Panc1 (cell line): ENCODE results near the gene ATG2B. TPM values are rescaled to one million over a fixed set of nuclear protein-coding genes. Genes with fewer than 3 reads are reported as not detected.
"Not testable (repeated sequence)": the region's sequence is repeated elsewhere in the genome, so short reads cannot be mapped to it uniquely, and the experiment has no call there.

Source experiments
- ATAC-seq: fragments of 200-7000 bp; cut with Tn5 transposase; 2 replicates; pipeline ENCODE4 v1.9.1; 2020; ENCODE audit warnings: mild to moderate bottlenecking, moderate library complexity
- BruUV-seq: library from RNA; stranded (reverse); fragments of 400-500 nt; replicated peaks from 2 replicates; lab custom pipeline; 2021; lab: Mats Ljungman, UMichigan
- CTCF ChIA-PET: fragments of 300-600 bp; sonication (Branson Sonifier 250); formaldehyde crosslinking; loops from one replicate; lab custom pipeline; 2022; ENCODE audit warnings: antibody characterized with exemption; lab: Charles Lee
- POLR2A ChIA-PET: fragments of 300-600 bp; sonication (Branson Sonifier 250); formaldehyde crosslinking; loops from one replicate; lab custom pipeline; 2022; ENCODE audit warnings: antibody characterized with exemption; lab: Charles Lee
- DNase-seq: peaks from one replicate; pipeline ENCODE4 v3.0.0-alpha.2; 2010; ENCODE audit warnings: low read depth, low spot score
- H3K27ac ChIP-seq: 2 replicates; pipeline ENCODE4 v1.5.1; 2011; ENCODE audit warnings: mild to moderate bottlenecking, low read length, inconsistent platforms
- H3K27me3 ChIP-seq: fragments of 200-500 bp; sonication (Bioruptor generic); 2 replicates; pipeline ENCODE4 v1.6.0; 2014; ENCODE audit warnings: low read length, inconsistent platforms; ENCODE audit not compliant: control insufficient read depth, insufficient read depth
- H3K36me3 ChIP-seq: fragments of 200-500 bp; sonication (Bioruptor generic); 2 replicates; pipeline ENCODE4 v1.5.1; 2014; ENCODE audit warnings: inconsistent platforms, mild to moderate bottlenecking, low read length, moderate library complexity; ENCODE audit not compliant: control insufficient read depth, insufficient read depth
- H3K4me1 ChIP-seq: 2 replicates; pipeline ENCODE4 v1.5.1; 2011; ENCODE audit warnings: inconsistent platforms, mild to moderate bottlenecking, low read length, moderate library complexity; ENCODE audit not compliant: control insufficient read depth, insufficient read depth
- H3K4me3 ChIP-seq, 2 experiments: 2 replicates each; pipeline ENCODE4 v1.5.1; 2011 to 2012; ENCODE audit warnings: low read depth in 2 of 2, low read length in 2 of 2, mild to moderate bottlenecking in 2 of 2, inconsistent platforms in 1 of 2, moderate library complexity in 1 of 2
- H3K9me3 ChIP-seq: fragments of 200-500 bp; sonication (Bioruptor generic); 2 replicates; pipeline ENCODE4 v1.5.1; 2014; ENCODE audit warnings: low read depth, mild to moderate bottlenecking, inconsistent platforms, low read length, moderate library complexity; ENCODE audit not compliant: control insufficient read depth, insufficient read depth
- POLR2AphosphoS5 ChIP-seq: IDR thresholded peaks from 2 replicates; pipeline ENCODE4 v1.6.1; 2012; ENCODE audit warnings: mild to moderate bottlenecking, low read depth, low read length, moderate library complexity
- SIN3A ChIP-seq: IDR thresholded peaks from 2 replicates; pipeline ENCODE4 v1.6.1; 2012; ENCODE audit warnings: low read depth, mild to moderate bottlenecking, low read length, moderate library complexity, borderline replicate concordance; ENCODE audit not compliant: insufficient read depth
- TCF7L2 ChIP-seq: IDR thresholded peaks from 2 replicates; pipeline ENCODE4 v1.6.1; 2011; ENCODE audit warnings: mild to moderate bottlenecking, low read depth, low read length, inconsistent platforms
- in situ Hi-C: cut with HindIII; loops from 2 replicates; pipeline ENCODE4 v1.10.0; 2016; ENCODE audit warnings: low sequenced_read_pairs, low pct_unique_long_range_greater_than_20kb
- intact Hi-C: fragments of 100-400 bp; cut with micrococcal nuclease; formaldehyde crosslinking; loops from one replicate; pipeline ENCODE4 v1.10.0; 2022; ENCODE audit not compliant: unreplicated experiment
- total RNA-seq: library from RNA; stranded (reverse); gene quantifications from one replicate; pipeline ENCODE4 v1.2.1, GENCODE V29; 2021; ENCODE audit not compliant: unreplicated experiment
- TF ChIP-seq, protein P1 (sequence below): fragments of 450-650 bp; IDR thresholded peaks from 2 replicates; pipeline ENCODE4 v1.5.1; 2017; ENCODE audit warnings: mild to moderate bottlenecking
- TF ChIP-seq, protein P2 (sequence below), 2 experiments: IDR thresholded peaks; 2 replicates each; pipeline ENCODE4 v1.6.1; 2011 to 2012; ENCODE audit warnings: low read depth in 2 of 2, control low read depth in 1 of 2, low read length in 1 of 2, mild to moderate bottlenecking in 1 of 2, moderate library complexity in 1 of 2; ENCODE audit not compliant: insufficient read depth in 1 of 2

The ATG2B gene
- total RNA-seq, 1 experiment from 2014 or later = 2.6 TPM

DNA sequence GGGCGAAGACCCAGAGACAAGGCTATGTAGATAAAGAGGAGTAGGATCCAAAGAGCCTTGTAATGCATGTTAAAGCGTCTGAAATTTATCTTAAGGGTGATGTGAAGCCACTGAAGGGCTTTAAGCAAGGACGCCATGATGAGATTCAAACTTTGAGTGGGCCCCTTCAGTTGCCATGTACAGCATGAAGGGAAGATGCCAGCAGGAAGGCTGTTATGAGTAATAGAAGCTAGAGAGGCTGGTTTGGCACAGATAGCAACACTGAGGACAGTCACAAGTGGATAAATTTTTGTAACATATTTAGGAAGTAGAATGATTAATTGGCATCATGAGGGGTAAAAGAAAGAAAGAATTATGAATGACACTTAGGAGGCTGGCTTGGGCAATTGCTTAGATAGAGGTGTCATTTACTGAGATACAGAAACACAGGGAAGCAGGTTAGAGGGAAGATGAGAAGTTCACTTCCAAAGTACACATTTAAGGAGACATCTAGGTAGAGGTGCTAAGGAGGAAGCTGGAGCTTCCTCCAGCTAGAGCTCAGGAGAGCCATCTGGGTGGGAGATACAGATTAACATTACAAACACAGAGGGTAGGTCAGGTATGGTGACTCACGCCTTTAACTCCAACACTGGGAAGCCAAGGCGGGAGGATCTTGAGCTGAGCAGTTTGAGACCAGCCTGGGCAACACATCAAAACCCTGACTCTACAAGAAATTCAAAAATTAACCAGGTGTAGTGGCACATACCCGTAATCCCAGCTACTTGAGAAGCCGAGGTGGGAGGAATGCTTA is 13.7 kb downstream of the ATG2B start:
- Histone ChIP-seq H3K27me3 (no peaks in the 10 kb centered on the region), H3K27ac (no peak overlapping the region), H3K4me1 (no peaks in the 10 kb centered on the region), H3K9me3 (no peaks in the 10 kb centered on the region), H3K36me3 (no peaks in the 10 kb centered on the region), H3K4me3 (no peak overlapping the region)
- TF ChIP-seq, protein P1, sequence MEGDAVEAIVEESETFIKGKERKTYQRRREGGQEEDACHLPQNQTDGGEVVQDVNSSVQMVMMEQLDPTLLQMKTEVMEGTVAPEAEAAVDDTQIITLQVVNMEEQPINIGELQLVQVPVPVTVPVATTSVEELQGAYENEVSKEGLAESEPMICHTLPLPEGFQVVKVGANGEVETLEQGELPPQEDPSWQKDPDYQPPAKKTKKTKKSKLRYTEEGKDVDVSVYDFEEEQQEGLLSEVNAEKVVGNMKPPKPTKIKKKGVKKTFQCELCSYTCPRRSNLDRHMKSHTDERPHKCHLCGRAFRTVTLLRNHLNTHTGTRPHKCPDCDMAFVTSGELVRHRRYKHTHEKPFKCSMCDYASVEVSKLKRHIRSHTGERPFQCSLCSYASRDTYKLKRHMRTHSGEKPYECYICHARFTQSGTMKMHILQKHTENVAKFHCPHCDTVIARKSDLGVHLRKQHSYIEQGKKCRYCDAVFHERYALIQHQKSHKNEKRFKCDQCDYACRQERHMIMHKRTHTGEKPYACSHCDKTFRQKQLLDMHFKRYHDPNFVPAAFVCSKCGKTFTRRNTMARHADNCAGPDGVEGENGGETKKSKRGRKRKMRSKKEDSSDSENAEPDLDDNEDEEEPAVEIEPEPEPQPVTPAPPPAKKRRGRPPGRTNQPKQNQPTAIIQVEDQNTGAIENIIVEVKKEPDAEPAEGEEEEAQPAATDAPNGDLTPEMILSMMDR = no peak
- TF ChIP-seq, protein P2, sequence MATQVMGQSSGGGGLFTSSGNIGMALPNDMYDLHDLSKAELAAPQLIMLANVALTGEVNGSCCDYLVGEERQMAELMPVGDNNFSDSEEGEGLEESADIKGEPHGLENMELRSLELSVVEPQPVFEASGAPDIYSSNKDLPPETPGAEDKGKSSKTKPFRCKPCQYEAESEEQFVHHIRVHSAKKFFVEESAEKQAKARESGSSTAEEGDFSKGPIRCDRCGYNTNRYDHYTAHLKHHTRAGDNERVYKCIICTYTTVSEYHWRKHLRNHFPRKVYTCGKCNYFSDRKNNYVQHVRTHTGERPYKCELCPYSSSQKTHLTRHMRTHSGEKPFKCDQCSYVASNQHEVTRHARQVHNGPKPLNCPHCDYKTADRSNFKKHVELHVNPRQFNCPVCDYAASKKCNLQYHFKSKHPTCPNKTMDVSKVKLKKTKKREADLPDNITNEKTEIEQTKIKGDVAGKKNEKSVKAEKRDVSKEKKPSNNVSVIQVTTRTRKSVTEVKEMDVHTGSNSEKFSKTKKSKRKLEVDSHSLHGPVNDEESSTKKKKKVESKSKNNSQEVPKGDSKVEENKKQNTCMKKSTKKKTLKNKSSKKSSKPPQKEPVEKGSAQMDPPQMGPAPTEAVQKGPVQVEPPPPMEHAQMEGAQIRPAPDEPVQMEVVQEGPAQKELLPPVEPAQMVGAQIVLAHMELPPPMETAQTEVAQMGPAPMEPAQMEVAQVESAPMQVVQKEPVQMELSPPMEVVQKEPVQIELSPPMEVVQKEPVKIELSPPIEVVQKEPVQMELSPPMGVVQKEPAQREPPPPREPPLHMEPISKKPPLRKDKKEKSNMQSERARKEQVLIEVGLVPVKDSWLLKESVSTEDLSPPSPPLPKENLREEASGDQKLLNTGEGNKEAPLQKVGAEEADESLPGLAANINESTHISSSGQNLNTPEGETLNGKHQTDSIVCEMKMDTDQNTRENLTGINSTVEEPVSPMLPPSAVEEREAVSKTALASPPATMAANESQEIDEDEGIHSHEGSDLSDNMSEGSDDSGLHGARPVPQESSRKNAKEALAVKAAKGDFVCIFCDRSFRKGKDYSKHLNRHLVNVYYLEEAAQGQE (IDR thresholded peaks at IDR 0.05; ENCODE audit: insufficient read depth in 1 of 2, low read depth in 2 of 2, low read length in 1 of 2) = no peak
- TF ChIP-seq POLR2AphosphoS5 = no peak
- TF ChIP-seq SIN3A = no peak
- TF ChIP-seq TCF7L2 = no peak
- no TSS peak for BruUV-seq
- DNase-seq (no peak), ATAC-seq (no peak)
- intact Hi-C loops (no loop called here), in situ Hi-C loops (no loop called here)
- CTCF ChIA-PET = no interaction called here
- POLR2A ChIA-PET = no interaction called here

DNA sequence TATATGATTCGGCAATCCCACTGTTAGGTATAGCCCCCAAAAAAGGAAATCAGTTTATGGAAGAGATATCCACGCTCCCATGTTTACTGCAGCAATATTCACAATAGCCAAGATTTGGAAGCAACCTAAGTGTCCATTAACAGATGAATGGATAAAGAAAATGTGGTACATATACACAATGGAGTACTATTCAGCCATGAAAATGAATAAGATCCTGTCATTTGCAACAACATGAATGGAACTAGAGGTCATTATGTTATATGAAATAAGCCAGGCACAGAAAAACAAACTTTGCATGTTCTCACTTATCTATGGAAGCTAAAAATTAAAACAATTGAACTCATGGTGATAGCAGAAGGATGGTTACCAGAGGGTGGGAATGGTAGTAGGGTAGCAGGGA is 15.2 kb downstream of the ATG2B start:
- H3K4me1 ChIP-seq, BruUV-seq, ATAC-seq, POLR2A ChIA-PET, H3K27ac ChIP-seq, H3K9me3 ChIP-seq, H3K27me3 ChIP-seq, DNase-seq, intact Hi-C loops, H3K36me3 ChIP-seq, in situ Hi-C loops, H3K4me3 ChIP-seq, CTCF ChIA-PET: not testable (repeated sequence)

DNA sequence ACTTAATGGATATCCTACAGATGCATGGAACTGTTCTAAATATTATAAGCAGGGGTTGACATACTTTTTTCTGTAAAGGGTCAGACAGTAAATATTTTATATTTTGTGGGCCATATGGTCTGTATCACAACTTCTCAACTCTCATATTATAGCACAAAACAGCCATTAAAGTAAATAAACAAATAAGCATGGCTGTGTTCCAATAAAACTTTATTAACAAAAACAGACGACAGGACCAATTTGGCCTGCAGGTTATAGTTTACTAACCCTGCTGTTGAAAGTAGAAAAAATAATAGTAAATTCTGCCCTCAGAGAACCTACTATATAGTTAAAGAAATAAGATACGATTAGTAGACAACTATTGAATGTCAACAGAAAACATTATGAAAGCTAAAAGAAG is 17.5 kb downstream of the ATG2B start:
- Histone ChIP-seq H3K4me1 (no peaks in the 10 kb centered on the region), H3K27ac (no peak overlapping the region), H3K36me3 (no peaks in the 10 kb centered on the region), H3K27me3 (no peaks in the 10 kb centered on the region), H3K4me3 (no peak overlapping the region), H3K9me3 (no peaks in the 10 kb centered on the region)
- BruUV-seq = no TSS peak
- POLR2A ChIA-PET = no interaction called here
- in situ Hi-C loops = no loop called here
- no peak for DNase-seq
- no peak for ATAC-seq
- TF ChIP-seq, protein P2 (IDR thresholded peaks at IDR 0.05; ENCODE audit: insufficient read depth in 1 of 2, low read depth in 2 of 2, low read length in 1 of 2) = no peak
- TF ChIP-seq SIN3A = no peak
- no peak for TF ChIP-seq POLR2AphosphoS5
- TF ChIP-seq, protein P1 = no peak
- TF ChIP-seq TCF7L2 = no peak
- CTCF ChIA-PET = no interaction called here
- intact Hi-C loops = no loop called here
